Measurements from ENCODE around the gene GDPD5. TPM values are rescaled to one million over a fixed set of nuclear protein-coding genes. Genes with fewer than 3 reads are reported as not detected.

GDPD5 gene
- polyA plus RNA-seq, 3 donors, result 4.9 to 39.0 (median 7.6) TPM

DNA sequence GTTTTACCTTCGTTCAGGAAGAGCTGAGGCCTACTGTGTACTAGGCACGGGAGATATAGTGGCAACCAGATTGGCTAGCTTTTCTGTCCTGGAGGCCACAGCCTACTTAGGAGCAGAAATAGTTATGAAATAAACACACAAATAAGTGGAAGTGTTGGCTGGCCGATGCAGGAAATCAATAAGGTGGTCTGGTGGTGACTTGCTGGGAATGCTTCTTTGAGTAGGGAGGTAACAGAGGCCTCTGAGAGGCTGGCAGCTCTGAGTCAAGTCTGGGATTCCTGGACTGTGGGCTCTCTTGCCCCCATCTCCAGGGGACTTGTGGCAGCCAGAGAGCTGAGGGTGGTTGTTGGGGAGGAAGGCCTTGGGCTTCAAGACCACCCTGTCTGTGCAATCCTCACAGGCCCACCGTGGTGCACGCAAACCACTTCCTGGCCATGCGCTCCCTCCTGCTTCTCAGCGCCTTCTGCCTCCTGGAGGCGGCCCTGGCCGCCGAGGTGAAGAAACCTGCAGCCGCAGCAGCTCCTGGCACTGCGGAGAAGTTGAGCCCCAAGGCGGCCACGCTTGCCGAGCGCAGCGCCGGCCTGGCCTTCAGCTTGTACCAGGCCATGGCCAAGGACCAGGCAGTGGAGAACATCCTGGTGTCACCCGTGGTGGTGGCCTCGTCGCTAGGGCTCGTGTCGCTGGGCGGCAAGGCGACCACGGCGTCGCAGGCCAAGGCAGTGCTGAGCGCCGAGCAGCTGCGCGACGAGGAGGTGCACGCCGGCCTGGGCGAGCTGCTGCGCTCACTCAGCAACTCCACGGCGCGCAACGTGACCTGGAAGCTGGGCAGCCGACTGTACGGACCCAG lies 40.4 kb upstream of the GDPD5 start:
- H3K4me1 Mint-ChIP-seq, result peaks cover 22% of the 10 kb centered on the region
- no peaks in the 10 kb centered on the region for H3K79me2 ChIP-seq (ENCODE audit: insufficient read depth, low read length)
- H3K9ac ChIP-seq (ENCODE audit: insufficient read depth, low read length, poor library complexity, severe bottlenecking), result no peak overlapping the region
- intact Hi-C loops (cut with micrococcal nuclease), result no loop called here
- H2AFZ ChIP-seq (ENCODE audit: insufficient read depth, low read depth, low read length, poor library complexity, severe bottlenecking), result no peak overlapping the region
- no peak overlapping the region for H3K4me2 ChIP-seq (replicated peaks; ENCODE audit: extremely low read depth, low read length, poor library complexity, severe bottlenecking)
- H3K27me3 ChIP-seq (ENCODE audit: control insufficient read depth in 2 of 2, insufficient read depth in 2 of 2, low read length in 2 of 2), result peaks cover 1 to 7% of the 10 kb centered on the region in 2 donors
- H3K27me3 Mint-ChIP-seq (ENCODE audit: low read depth in 3 of 3), result peaks cover 5 to 10% (median 9%) of the 10 kb centered on the region in 3 donors
- TF ChIP-seq, protein P1, sequence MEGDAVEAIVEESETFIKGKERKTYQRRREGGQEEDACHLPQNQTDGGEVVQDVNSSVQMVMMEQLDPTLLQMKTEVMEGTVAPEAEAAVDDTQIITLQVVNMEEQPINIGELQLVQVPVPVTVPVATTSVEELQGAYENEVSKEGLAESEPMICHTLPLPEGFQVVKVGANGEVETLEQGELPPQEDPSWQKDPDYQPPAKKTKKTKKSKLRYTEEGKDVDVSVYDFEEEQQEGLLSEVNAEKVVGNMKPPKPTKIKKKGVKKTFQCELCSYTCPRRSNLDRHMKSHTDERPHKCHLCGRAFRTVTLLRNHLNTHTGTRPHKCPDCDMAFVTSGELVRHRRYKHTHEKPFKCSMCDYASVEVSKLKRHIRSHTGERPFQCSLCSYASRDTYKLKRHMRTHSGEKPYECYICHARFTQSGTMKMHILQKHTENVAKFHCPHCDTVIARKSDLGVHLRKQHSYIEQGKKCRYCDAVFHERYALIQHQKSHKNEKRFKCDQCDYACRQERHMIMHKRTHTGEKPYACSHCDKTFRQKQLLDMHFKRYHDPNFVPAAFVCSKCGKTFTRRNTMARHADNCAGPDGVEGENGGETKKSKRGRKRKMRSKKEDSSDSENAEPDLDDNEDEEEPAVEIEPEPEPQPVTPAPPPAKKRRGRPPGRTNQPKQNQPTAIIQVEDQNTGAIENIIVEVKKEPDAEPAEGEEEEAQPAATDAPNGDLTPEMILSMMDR (IDR thresholded peaks at IDR 0.05), result no peak
- H3K9me3 ChIP-seq (replicated peaks in 1 of 2; ENCODE audit: control insufficient read depth in 1 of 2, insufficient read depth in 1 of 2, low read length in 2 of 2), result no peaks in the 10 kb centered on the region
- H3K27ac ChIP-seq (ENCODE audit: low read depth in 1 of 2, low read length in 2 of 2), result no peak overlapping the region
- peaks cover 2 to 5% of the 10 kb centered on the region in 2 donors for H3K36me3 Mint-ChIP-seq
- peaks cover 11 to 21% of the 10 kb centered on the region in 2 donors for H3K4me1 ChIP-seq (ENCODE audit: control insufficient read depth in 1 of 2, insufficient read depth in 2 of 2, low read length in 2 of 2)
- H3K9me3 Mint-ChIP-seq, result peaks cover 0 to 4% (median 0%) of the 10 kb centered on the region in 7 donors
- H3K27ac Mint-ChIP-seq, result no peak overlapping the region
- H3K36me3 ChIP-seq (replicated peaks in 1 of 2; ENCODE audit: control insufficient read depth in 1 of 2, insufficient read depth in 2 of 2, low read length in 2 of 2), result peaks cover 0 to 5% of the 10 kb centered on the region in 2 donors
- no peak overlapping the region for H3K4me3 ChIP-seq (replicated peaks in 1 of 3; ENCODE audit: low read depth in 2 of 3, low read length in 3 of 3)
- no peak overlapping the region for H3K4me3 Mint-ChIP-seq
- DNase-seq, result no peak
- H4K20me1 ChIP-seq (ENCODE audit: insufficient read depth, low read length), result no peaks in the 10 kb centered on the region
- WGBS (ENCODE audit: insufficient coverage), result 87% methylated on average over 40 of the region's 43 CpGs

- intact Hi-C loops (cut with micrococcal nuclease), result no loop called here
- H3K9ac ChIP-seq (ENCODE audit: insufficient read depth, low read length, poor library complexity, severe bottlenecking), result no peak overlapping the region
Observed at GRCh38 chr11:75565221-75565814, 39.6 kb upstream of the GDPD5 start.

More at GRCh38 chr11:75565221-75565814, 39.6 kb upstream of the GDPD5 start:
- 87% methylated on average over 4 of the region's 5 CpGs for WGBS (ENCODE audit: insufficient coverage)
- Histone ChIP-seq H3K27me3 (ENCODE audit: control insufficient read depth in 2 of 2, insufficient read depth in 2 of 2, low read length in 2 of 2) (peaks cover 5 to 12% of the 10 kb centered on the region in 2 donors), H3K36me3 (replicated peaks in 1 of 2; ENCODE audit: control insufficient read depth in 1 of 2, insufficient read depth in 2 of 2, low read length in 2 of 2) (peaks cover 0 to 5% of the 10 kb centered on the region in 2 donors), H3K27ac (ENCODE audit: low read depth in 1 of 2, low read length in 2 of 2) (no peak overlapping the region), H3K4me3 (replicated peaks in 1 of 3; ENCODE audit: low read depth in 2 of 3, low read length in 3 of 3) (no peak overlapping the region), H3K9me3 (replicated peaks in 1 of 2; ENCODE audit: control insufficient read depth in 1 of 2, insufficient read depth in 1 of 2, low read length in 2 of 2) (no peaks in the 10 kb centered on the region), H3K4me2 (replicated peaks; ENCODE audit: extremely low read depth, low read length, poor library complexity, severe bottlenecking) (no peak overlapping the region), H4K20me1 (ENCODE audit: insufficient read depth, low read length) (no peaks in the 10 kb centered on the region), H2AFZ (ENCODE audit: insufficient read depth, low read depth, low read length, poor library complexity, severe bottlenecking) (no peak overlapping the region), H3K79me2 (ENCODE audit: insufficient read depth, low read length) (no peaks in the 10 kb centered on the region), H3K4me1 (ENCODE audit: control insufficient read depth in 1 of 2, insufficient read depth in 2 of 2, low read length in 2 of 2) (peaks cover 11 to 21% of the 10 kb centered on the region in 2 donors)
- no peak for DNase-seq
- peaks cover 22% of the 10 kb centered on the region for H3K4me1 Mint-ChIP-seq
- peaks cover 0 to 5% (median 0%) of the 10 kb centered on the region in 7 donors for H3K9me3 Mint-ChIP-seq
- TF ChIP-seq, protein P1 (IDR thresholded peaks at IDR 0.05), result no peak
- no peak overlapping the region for H3K4me3 Mint-ChIP-seq
- no peak overlapping the region for H3K27ac Mint-ChIP-seq
- H3K36me3 Mint-ChIP-seq, result peaks cover 2 to 5% of the 10 kb centered on the region in 2 donors
- H3K27me3 Mint-ChIP-seq (ENCODE audit: low read depth in 3 of 3), result peaks cover 8 to 16% (median 8%) of the 10 kb centered on the region in 3 donors
